Activated CD4-positive, CD25-positive, alpha-beta regulatory T cell (primary cell): ENCODE measurements around the gene HAUS3.
A peak's percentile ranks its signal among the peaks of the same experiment; 100 is the strongest.

ENCODE experiments used
- DNase-seq, 4 experiments: peaks; one replicate each; lab custom pipeline; 2025; lab: John Stamatoyannopoulos, UW

HAUS3 gene, protein sequence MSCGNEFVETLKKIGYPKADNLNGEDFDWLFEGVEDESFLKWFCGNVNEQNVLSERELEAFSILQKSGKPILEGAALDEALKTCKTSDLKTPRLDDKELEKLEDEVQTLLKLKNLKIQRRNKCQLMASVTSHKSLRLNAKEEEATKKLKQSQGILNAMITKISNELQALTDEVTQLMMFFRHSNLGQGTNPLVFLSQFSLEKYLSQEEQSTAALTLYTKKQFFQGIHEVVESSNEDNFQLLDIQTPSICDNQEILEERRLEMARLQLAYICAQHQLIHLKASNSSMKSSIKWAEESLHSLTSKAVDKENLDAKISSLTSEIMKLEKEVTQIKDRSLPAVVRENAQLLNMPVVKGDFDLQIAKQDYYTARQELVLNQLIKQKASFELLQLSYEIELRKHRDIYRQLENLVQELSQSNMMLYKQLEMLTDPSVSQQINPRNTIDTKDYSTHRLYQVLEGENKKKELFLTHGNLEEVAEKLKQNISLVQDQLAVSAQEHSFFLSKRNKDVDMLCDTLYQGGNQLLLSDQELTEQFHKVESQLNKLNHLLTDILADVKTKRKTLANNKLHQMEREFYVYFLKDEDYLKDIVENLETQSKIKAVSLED

DNA sequence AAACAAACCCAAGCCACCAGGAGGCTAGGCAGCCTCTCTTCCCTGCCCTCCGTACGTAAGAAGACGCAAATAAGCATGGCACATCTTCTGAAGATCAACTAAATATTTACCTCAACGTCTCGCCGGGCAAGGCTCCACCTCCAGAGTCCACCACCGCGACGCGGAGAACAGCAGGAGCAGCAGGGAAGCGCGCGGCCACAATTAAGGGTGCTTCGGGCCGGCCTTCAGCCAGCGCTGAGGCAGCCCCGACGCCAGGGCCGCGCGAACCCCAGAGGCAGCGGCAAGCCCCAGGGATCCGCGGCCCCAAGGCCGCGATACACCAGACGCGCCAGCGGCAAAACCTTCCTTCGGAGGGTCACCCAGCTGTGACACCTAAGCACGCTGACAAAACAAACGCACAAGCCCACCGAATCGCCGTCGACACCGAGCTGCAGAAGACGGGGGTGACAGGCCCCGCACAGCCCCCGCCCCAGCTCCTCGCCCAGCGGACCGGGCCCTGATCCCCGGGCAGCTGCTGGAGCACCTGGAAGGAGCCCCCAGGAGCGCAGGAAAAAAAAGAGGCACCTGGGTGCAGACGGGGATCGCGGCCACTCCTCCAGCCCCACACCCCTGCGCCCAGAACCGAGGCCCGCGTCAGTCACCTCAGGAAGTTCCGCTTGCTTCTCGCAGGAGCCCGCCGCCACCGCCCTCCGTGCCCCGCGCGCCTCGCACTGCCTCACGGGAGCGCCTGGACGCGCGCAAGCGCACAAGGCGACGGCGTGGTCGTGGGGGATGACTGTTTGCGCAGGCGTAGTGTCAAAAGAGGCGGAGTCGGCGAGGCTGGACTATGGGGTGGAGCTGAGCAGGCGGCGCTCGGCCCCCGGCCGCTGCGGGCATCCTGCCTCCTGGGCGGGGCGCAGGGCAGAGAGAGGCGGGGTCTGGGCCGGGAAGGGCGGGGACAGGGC, at the start of gene HAUS3, which contains the start of gene POLN:
Gene HAUS3, minus strand, starts transcription at position 712 of the 944 bp plus-strand sequence. CDS start 1,175 bp downstream, outside the sequence.
Gene POLN, minus strand, starts transcription at position 712 of the 944 bp plus-strand sequence. CDS start 12,890 bp downstream, outside the sequence.
- peak; percentile 98 to 99 (median 98) for DNase-seq

DNA sequence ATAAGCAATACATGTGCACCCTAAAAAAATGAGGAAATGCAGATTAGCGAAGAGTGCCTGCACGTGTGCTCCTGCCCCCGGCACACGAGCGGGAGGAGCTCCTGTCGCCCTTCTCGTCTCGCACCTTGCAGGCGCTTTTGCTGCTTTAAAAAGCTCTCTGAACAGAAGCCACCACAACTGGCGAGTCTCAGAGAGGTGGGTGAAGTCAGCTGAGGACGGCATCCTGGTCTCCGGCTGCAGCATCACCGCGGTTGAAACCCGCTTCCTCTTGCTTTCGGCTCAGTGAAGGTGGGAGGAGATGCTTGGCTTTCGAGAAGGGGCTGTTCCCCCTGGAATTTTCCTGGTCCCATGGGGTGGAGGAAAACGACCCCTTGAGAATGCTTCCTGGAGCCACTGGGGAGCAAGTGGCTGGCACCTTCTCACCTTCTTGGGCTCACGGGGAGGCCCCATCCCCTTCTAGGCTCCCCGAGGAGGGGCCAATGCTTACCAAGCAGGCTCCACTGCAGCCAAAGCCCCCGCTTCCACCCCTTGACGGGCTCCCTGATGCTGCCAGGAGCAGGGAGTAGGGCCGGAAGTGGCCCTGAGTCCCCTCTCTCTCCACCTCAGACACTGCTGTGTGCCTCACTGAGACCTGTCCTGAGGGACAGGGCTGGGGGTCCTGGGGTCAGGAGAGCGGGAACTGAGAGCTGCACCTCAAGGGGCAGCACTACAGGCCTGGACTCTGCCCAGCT, 49.2 kb upstream of the HAUS3 start:
- DNase-seq = peak in 2 of 4 experiments; percentile 35 to 54

DNA sequence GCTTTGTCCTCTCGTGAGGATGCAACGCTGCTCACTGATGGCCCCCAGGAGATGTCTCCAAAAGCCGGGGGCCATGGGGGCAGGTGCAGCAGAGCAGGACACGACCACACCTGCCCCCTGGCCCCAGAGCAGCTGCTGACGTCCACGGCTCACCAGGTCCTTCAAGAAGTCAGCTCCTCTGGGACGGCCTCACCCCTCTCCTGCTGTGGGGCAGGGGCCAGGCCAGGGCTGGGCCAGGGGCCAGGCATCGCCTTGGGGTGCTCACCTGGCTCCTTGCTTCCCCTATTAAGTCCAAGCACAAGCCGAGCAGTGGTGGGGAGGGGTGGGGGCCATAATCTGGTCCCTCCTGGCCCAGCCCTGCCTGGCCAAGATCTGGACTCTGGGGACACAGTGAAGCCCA, 48.6 kb upstream of the HAUS3 start:
- DNase-seq = no peak

DNA sequence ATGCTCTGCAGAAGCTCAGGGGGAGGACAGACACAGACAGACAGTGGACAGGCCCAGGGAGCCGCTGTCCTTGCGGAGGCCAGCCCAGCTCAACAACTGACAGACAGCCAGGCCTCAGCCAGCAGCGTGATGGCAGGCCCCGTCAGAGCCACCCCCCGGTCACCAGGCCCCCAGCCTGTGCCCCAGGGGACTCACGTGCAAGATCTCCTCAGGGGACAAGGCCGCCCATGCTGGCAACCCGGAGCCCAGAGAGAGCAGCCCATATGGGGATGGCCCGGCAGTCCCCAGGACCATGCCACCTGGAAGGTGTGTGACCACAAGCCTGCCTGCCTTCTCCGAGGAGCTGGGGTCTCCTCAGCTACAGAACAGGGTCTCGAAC, 48.0 kb upstream of the HAUS3 start:
- no peak for DNase-seq

DNA sequence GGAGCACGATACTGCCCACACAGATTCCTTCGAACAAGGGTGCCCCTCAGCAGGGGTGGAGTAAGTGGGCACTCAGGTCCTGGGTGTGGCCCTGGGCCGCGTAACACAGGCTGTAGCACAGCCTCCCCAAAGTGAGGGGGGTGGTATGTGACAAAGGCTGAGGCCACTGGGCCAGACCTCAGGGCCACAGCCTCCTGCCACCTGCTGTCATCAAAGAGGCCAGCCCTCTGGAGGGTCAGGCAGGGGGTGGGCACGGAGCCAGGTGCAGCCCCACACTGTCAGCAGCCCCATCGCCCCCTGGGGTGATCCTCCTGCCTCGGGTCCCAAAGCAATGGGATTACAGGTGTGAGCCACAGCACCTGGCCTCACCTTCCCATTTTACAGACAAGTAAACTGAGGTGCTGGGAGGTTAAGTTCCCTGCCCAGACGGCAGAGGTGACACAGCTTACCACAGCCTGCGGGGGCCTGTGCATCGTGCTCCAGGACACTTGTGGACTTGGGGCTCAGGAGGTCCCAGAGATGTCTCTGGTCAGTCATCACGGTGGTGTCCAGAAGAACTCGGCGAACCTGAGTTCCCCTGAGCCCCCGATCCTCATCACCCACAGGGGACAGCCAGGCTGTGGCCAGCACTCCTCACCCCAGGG, 47.5 kb upstream of the HAUS3 start:
- DNase-seq = no peak

DNA sequence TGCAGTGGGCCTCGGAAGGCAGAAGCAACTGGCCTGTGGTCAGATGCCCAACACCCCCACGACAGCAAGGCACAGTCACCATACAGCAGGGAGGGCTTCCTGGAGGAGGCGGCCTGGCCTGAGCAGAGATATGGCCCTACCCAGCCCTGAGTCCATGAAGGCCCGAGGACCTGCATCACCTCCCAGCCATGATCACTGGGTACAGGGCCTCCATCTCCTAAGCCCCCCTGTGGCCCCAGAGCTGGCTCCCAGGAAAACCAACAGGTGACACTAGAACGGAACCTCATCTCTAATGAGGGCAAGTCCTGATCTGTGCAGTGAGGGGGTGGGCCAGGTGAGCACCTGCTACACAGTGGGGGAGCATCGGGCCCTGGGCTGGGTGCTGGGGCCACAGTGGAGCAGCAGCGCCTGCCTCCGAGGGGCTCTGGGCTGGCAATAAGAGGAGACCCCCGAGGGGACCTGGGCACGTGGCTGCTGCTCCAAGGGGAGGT, 46.2 kb upstream of the HAUS3 start:
- DNase-seq = no peak

DNA sequence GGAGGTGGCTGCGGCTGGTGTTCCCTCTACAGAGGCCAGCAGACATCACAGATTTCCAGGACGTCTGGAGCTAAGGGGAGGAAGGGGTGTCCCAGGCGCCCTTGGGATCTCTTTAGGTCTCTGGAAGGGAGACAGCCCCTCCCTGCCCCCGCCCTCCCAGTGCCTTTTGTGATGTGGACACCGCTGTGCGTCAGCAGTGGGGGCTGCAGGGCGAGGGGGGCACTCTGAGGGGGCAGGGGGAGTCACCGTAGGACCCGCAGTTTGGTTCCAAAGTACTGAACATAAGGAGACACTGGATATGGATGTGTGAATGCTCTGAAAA, 45.6 kb upstream of the HAUS3 start:
- DNase-seq = no peak

DNA sequence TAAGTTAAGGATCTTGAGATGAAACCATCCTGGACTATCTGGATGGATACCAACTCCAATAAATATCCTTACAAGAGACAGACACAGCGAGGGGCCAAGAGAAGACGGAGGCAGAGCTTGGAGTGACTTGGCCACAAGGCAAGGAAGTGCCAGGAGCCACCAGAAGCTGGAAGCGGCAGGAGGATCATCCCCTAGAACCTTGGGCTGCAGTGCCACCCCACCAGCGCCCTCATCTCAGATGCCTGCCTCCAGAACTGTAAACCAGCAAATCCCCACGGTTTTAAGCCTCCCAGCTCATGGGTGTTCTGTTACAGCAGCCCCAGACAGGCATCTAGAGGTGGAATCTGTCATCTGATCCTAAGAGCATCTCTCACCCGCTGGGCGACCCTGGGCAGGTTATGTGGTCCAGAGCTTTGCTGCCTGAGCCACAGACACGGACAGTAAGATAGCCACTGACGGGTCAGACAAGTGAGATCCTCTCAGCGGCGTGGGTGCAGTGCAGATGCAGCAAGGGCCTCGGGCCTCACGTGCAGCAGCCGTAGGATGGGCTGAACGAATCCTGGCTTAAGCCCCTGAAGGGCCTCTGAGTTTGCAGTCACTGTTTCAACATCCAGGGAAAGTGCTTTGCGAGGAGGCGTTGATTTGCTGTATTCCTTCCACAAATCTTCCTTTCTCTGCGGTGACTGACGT, 45.1 kb upstream of the HAUS3 start:
- DNase-seq = no peak

DNA sequence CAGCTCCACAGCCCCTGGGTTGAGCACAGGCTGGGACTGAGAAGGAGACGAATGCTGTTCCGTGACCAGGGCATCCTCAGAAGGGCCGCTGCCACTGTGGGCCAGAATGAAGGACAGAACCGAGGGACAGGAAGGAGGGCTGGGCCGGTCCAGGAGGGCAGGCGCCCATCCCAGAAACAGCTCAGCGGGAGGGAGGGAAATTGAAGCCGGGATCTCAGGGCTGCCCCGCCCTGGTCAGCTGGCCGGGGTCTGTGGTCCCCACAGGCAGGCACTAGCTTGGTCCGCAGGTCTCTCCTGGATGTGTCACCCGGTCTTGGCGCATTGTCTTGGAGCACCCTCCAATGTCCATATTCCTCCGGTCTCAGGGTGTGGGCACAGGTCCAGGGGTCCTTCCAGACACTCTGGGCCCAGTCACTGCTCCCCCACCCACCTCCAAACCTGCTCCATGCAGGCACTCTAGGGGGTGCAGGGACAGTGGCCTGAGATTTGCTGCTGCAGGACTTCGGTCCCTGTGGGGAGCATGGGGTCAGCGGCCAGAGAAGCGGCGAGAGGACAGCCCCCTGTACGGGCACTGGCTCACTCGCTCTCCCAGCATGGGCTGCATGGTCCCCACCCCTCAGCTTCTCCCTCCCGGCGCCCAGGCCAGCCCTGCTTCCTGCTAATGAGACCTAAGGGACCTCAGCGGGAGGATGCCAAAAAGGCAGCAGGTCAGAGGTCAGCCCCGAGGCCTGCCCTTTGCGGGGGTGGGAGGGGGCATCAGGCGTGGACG, 43.9 kb upstream of the HAUS3 start:
- DNase-seq = no peak

DNA sequence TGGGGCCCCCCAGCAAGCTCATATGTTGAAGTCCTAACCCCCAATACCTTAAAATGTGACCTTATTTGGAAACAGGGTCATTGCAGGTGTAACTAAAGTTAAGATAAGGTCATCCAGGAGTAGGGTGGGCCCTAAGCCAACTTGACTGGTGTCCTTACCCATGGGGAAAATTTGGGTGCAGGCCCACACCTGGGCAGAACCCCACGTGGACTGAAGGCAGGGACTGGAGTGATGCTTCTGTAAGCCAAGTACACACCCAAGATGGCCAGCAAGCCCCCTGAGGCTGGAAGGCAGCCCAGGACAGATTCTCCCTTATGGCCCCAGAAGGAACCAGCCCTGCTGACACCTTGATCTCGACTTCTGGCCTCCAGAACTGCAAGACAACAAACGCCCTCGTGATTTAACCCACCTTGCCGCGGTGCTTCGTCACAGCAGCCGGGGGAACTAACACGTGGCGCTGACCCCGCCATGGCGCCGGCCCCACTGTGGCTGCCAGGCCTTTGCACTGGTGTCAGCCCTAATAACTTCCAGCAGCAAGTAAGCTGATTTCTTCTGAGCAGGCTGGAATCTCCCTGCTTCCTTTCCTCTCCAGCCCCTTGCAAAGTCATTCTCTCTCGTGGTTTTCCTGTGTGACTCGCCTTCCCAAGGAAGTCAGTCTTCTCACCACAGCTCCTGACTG, 43.2 kb upstream of the HAUS3 start:
- no peak for DNase-seq

DNA sequence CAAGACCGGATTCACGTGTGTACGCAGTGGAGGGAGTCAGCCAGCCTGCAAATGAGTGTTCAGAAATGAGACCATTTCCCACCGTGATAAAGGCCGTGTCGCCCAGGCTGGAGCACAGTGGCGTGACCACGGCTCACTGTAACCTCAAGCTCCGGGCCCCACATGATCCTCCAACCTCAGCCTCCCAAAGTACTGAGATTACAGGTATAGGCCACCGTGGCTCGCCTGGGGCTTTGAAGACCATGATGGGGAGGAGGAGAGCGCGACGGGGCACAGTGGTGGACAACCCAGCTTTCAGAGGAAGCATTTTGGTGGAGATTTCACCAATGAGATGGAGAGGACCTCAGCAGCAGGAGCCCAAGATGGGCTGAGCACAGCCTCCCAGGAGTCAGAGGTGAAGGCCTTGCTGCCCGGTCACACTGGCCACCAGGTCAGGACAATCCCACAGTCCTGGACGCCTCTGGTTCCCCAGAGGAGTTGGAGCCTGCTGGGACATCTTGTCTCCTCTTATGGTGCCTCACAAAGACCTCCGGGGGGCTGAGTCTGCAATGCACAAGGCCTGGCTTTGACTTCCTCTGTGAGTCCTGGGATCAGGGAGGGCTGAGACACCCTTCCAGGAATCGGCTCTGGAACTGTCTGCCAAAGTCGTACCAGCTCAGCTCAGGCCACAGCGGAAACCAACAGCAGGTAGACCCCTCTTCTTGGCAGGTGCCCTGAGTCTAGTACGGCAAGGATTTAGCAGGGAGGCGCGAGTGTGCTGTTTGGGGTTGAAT, 42.4 kb upstream of the HAUS3 start:
- no peak for DNase-seq

DNA sequence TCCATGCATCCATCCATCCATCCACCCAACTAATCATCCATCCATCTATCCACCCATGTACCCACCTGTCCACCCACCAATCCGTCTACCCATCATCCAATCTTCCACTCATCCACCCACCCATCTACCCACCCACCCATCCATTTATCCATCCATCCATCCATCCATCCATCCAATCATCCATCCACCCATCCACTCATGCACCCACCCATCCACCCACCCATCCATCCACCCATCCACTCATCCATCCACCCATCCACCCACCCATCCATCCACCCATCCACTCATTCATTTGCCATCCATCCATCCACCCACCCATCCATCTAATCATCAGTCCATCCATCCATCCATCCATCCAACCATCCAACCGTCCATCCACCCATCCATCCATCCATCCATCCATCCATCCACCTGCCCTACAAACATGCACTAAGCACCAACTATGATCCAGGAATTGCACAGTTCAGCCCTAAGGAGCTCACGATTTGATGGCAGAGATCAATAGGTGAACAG, 41.3 kb upstream of the HAUS3 start:
- DNase-seq = no peak

DNA sequence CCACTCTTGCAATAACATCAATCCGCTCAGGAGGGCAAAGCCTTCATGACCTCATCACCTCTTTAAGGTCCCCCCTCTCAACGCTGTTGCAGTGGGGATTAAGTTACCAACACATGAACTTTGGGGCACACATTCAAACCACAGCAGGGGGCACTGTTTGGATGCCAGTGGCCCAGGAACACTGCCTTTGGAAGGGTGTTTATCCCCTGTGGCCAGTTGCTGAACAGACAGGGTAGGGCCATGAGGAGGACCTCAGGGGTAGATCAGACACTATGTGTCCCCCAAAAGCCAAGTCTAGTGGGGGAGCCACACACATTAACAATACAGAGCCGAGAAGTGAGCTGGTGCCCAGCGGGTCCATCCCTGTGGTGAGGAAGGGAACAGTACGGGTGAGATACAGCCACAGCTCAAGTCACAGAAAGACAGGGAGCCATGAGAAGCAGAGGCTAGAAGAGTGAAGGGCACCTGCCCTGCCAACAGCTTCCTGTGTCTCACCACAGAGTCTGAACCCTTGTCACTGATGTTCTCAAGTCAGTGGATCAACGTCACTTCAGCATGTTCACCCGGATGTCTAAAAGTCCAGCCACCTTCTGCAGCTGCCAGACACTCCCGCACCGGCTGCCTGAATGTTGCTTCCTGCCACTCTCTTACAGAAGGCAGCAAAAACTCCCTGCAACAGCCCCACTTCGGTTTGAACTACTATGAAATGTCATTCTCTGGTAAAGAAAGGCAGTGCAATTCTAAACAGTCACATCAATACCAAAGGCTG, 39.8 kb upstream of the HAUS3 start:
- peak in 3 of 4 experiments; percentile 17 to 71 (median 69) for DNase-seq

DNA sequence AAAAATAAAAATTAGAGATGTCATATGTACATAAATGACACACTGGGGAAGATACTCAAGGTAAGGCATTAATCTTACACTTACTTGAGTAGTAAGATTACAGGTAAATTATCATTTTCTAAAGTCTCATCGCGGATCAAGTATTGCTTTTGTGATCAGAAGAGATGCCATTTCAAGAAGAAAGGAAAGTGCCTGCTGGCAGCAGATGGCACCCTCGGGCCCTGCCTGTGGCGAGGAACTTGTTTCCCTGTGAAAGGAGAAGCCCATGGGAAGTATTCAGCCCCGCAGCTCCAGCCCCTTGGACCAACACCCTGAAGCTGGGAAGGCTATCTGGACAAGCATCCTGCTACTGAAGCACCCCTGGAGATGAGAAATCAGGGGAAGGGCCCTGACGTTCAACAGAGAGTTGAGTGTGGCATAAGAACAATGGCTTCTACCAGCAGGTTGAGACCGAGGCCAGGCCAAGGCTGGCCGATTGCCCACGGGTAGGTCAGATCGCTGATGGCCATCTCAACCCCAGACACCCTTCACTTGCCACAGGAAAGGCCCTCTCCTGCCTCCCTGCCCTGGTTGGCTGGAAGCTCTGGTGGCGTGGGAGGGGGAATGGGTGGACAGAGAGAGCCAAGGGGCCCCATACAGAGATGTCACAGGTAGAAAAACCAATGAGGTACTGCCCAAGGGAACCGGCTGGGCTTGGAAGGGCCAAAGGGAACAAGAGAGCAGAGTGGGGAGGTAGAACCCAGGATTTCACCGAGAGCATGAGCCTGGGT, 38.8 kb upstream of the HAUS3 start:
- DNase-seq = no peak

DNA sequence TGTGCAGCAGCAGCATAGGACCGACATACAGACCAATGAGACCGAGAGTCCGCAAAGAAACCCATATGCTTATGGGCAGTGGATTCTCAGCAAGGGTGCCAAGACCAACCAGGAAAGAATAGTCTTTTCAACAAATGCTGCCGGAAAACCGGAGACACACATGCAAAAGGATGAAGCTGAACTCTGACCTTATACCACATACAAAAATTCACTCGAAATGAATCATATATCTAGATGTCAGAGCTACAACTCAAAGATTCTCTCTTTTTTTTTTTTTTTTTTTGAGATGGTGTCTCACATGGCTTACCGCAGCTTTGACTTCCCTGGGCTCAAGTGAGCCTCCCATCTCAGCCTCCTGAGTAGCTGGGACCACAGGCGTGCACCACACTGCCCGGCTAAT, 36.0 kb upstream of the HAUS3 start:
- no peak for DNase-seq

DNA sequence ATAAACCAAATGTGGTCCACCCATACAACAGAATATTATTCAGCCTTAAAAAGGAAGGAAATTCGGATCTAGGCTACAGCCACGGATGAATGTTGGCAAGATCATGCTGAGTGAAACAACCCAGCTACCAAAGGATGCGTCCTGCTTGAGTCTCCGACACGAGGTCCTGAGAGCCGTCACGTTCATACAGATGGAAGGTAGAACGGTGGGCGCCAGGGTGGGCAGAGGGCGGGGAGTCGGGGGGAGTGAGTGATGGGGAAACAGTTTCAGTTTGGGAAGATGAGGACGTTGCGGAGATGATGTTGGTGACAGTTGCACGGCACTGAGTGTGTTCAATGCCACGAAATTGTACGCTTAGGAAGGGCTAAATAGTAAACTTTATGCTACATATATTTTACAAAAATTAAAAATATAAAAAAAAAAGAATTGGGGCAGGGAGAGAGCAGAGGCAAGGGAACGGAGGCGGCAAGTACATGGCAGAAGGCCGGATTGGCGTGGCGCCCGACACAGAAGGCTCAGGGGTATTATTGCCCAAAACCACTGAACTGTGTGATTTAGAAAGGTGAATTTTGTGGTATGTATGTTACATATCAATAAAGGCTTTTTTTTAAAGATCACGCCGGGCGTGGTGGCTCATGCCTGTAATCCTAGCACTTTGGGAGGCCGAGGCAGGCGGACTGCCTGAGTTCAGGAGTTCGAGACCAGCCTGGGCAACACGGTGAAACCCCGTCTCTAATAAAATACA, 34.8 kb upstream of the HAUS3 start:
- no peak for DNase-seq
